IPS-NIHi11 (cell line): ENCODE measurements around the gene SH3GLB1.
A peak's percentile ranks its signal among the peaks of the same experiment; 100 is the strongest.

Source experiments
- DNase-seq: peaks from one replicate; pipeline ENCODE4 v3.0.0; 2012; ENCODE audit warnings: mixed read lengths, low spot score

The SH3GLB1 gene

DNA sequence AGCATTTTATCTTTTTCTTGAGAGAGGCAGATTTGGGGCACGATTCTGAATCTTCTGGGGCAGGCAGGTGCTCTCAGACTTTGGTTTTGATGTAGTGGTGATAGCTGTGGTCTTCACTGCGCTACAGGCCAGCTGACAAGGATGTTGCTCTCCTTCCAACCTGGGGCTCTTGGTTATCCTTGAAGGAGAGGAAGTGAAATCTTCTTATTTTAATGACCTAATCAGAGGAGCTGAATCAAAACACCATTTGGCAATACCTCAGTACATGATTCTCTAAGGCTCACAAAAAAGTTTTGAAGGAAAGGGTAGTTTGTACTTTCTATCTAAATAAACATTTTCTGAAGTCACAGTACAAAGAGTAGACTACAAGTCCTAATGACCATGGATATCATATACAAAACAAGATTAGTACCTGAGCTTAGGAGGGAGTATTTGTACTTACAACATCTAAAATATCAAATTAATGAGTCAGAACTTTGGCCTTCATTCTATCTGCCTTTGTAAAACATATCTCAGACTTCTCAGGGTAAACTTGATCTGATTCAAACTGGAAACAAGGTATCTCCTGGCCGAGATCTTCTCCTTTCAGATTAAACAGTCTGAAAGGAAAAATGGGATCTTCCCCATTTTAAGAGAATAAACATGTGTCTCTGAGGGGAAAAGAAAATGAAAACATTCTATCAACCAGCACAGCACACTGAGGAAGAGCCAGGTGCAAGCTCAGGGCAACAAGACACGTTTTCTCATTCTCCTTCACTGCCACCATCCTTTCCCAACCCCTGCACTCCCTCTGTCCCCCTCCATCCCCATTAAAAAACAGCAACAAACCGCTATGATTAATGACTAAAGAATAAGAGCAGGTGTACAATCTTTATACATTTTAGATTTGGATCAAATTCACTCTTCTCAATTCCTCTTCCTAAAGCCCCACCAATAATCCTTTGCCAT is 69.2 kb downstream of the SH3GLB1 start:
- DNase-seq: no peak

DNA sequence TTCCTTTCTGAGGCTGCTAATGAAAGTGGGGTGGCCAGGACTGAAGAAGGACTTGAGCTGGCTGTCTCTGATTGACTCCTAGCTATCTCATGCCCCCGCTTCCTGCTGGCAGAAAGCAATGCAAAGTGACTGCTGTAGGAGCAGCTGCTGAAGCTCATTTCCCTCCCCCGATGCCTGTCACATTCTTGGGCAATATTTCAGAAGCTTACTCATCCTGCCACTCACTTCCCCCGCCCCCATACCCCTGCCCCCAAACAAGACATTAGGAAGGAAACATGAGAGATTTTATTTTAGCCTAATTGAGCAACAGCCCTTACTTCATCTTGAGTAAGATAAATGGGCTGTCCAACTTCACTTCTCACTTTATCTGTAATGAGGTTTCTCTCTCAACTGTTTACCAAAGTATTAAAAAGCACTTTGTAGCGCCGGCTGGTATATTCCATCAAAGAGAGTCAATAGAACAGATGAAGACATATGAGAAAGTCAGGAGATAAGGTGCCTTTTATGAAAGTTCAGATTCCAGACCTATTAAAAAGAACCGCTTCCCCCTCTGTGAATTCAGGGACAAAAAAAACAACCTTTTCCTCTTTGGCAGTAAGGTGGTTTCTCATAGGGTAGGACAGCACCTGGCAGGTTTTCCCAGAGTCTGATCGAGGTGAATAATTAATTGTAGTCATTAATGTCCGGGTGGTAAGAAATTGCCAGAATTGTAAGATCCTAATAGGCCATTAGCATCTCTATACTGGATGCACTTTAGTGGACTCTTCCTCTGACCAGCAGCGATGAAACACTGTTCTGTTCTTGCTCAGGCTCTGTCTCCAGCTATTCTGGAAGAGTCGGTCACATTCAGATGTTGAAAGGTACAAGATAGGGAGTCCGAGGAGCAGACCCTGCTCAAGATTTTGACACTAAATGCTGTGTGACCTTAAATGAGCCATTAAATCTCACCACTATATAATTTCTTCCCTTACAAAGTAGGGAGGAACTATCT is 70.2 kb downstream of the SH3GLB1 start:
- DNase-seq: peak; percentile 56

DNA sequence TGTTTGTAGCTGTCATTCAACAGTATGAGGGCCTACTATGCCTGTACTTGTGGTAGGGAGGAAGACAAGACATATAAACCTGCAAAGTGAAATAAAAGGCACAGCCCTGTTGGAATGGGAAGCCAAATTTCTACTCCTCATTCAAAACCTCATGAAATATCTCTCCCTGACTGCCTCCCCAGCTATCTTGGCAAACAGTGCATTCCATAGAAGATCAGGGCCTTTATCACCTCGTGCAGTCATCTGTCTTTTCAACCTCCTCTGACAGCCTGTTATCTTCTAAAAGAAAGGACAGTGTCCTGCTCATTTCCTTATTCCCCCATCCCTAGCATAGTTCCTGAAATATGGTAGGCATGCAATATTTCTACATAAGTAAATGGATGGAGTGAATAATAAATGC is 71.0 kb downstream of the SH3GLB1 start:
- DNase-seq: no peak

DNA sequence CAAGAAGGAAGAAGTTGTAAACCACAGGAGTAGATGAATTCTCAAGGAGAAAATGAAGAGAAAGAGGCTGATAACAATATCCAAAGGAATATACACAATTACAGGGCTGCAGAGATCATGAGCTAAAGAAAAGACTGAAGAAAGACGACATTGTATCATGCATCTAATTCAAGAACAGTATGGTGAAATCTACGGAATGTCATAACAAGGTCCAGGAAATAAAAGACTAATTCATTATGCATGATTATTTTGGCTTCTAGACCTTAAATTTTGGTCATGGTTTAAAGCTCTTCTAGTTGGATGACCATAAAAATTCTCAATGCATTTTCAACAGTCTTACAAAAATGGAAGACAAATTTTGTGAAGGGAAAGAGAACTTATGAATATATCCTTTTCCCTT is 71.7 kb downstream of the SH3GLB1 start:
- DNase-seq: no peak

DNA sequence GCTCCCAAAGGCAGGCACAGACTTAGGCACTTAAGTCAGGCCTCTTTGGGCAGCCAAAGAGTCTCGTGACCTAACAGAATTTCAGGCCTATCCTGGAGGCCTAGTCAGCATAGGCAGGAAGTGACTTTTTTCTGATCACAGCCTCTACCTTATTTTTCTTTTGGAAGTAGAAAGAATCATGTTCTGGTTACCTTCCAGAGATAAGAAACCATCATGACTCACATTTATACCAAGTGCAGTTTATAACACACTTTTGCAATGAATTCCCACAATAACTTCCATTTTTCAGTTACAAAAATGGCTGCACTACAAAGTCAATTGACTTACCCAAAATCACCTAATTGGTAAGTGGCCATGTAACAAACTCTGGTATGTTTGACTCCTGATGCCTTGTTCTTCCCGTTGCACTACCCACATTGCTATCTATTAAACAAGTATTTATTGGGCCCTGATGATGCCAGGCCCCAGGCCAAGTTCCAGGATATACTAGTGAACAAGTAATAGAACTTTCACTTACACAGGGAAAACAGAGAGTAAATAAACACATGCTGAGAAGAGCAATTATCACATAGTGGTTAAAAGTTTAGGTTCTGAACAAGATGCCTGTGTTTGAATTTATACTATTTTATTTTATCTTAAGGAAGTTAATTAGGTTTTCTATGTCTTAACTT is 74.3 kb downstream of the SH3GLB1 start:
- no peak for DNase-seq

DNA sequence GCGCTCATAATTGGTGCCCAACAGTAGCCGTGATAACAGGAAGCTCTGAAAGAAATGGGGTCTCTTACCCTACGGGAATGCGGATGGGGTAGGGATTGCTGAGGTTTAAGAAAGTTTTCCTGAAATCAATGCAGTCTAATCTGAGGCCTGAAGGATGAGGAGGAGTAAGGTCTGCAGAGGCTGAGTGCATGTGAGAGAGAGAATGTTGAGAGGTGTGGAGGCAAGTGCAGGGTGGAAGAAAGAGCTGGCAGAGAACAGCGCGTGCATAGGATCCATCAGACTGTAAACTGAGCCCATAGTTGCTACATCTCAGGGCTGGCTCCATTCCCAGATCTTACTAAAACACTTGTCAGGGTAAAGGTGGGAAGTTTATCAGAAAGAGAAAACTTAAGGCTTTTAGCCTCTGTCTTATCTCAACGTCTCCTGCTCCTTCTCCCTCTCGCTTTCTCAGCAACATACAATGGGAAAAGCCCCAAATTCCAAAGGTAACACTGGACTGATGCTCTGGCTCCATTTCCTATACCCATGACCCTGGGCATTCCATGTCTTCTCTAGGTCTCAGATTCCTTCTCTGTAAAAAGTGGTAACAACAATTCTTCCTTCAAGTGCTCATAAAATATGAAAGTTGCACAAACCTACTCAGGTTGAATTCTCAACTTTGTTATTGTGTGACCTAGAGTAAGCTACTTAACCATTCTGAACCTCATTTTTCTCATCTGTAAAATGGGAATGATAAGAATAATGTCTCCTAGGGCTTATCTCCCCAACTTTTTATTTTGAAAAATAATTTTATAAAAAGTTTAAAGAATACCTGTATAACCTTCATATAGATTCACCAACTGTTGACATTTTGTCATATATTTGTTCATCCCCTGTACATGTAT is 75.2 kb downstream of the SH3GLB1 start:
- DNase-seq: no peak

DNA sequence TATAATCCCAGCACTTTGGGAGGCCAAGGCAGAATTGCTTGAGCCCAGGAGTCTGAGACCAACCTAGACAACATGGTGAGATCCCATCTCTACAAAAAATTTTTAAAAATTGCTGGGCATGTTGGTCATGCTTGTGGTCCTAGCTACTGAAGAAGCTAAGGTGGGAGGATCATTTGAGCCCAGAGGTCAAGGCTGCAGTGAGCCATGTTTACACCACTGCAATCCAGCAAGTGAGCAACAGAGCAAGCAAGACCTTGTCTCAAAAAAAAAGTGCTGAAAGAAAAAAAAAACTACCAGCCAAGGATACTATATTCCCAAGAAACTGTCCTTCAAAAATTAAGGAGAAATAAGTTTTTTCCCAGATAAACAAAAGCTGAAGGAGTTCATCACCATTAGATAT is 78.1 kb downstream of the SH3GLB1 start:
- no peak for DNase-seq

DNA sequence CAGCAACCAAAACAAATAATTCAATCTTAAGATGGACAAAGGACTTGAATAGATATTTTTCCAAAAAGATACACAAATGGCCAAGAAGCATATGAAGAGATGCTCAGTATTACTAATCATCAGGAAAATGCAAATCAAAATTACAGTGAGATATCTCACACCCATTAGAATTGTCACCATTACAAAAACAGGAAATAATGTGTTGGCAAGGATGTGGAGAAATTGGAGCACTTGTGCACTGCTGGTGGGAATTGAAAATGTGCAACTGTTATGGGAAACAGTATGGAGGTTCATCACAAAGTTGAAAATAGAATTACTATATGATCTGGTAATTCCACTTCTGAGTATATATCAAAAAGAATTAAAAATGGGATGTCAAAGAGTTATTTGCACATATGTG is 83.2 kb downstream of the SH3GLB1 start:
- no peak for DNase-seq

DNA sequence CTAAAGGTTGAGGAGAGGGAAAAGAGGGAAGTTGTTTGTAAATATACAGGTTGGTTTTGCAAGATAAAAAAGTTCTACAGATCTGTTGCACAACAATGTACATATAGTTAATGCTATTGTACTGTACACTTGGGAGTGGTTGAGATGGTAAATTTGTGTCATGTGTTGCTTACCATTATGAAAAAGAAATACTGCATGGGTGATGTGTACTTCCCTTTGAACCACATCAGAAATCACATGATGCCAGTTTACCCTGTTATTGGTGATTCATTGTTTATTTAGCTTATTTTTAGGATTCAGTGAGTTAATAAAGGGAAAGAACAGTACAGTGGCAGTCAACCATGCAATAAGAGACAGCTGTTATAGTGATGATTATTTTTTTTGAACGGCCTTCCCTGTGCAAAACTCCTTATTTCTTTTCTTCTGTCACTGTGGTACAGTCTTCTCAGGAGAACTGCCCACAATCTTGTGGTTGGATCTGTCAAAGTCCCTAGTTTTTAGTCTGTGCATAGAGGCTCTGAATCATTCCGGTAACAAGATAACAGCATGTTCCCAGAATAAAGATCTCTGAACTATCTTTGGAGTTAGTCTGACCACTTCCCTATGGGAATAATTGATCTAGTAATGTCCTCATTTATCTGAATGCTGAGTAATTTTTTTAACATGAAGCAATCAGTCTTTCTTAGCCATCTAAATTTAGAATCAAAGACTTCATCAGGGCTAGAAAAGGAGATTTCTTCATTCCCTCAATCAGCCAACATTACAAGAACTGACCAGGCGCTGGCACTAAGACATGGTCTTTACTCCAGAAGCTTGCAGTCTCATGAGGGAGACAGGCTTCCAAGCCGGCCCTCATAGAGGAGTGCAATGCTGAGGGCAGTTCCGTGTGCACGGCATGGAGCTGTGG is 84.2 kb downstream of the SH3GLB1 start:
- DNase-seq: no peak

DNA sequence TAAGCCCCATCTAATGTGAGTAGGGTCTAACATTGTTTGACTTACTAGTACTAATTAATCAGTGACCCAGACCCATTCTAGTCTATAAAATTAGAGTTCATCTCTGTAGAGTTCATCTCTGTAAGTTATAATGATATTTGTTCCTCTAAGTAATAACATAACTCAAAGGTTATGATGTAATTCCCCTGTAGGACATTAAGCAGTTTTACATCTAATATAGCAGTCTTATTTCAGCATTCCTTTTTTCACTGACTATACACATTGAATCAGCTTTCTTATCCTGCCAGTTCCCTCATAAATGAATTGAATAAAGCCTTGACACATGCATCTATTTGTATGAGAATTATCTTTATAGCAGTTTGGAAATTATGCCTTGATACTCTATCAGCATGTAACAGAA is 90.9 kb downstream of the SH3GLB1 start:
- no peak for DNase-seq
